GM18505 (cell line): ENCODE data around the gene ADGRA1.

ENCODE experiments used
- ATAC-seq: cut with Tn5 transposase; IDR thresholded peaks from one replicate; pipeline ENCODE4 v1.9.1; 2021; ENCODE audit not compliant: unreplicated experiment
- POLR2A ChIP-seq: IDR thresholded peaks from 4 replicates; pipeline ENCODE4 v1.6.1; 2011; ENCODE audit warnings: borderline replicate concordance; ENCODE audit not compliant: insufficient read depth, insufficient read length; ENCODE audit errors: extremely low read depth

Gene ADGRA1

GRCh38 chr10:133123746-133124356 lies 36.1 kb downstream of the ADGRA1 start:
- TF ChIP-seq POLR2A, result no peak
- ATAC-seq, result no peak

GRCh38 chr10:133124357-133125211 lies 36.9 kb downstream of the ADGRA1 start:
- ATAC-seq, result no peak
- no peak for TF ChIP-seq POLR2A

GRCh38 chr10:133125901-133126300 lies 38.2 kb downstream of the ADGRA1 start:
- ATAC-seq, result no peak
- TF ChIP-seq POLR2A, result no peak

GRCh38 chr10:133126431-133127290 lies 38.9 kb downstream of the ADGRA1 start:
- ATAC-seq, result no peak
- TF ChIP-seq POLR2A, result no peak

- no peak for TF ChIP-seq POLR2A
- ATAC-seq, result no peak
Observed at GRCh38 chr10:133127291-133128125, 39.8 kb downstream of the ADGRA1 start.

GRCh38 chr10:133128126-133129070 lies 40.7 kb downstream of the ADGRA1 start:
- ATAC-seq, result no peak
- TF ChIP-seq POLR2A, result no peak

- TF ChIP-seq POLR2A, result no peak
- no peak for ATAC-seq
Observed at GRCh38 chr10:133129071-133129858, 41.5 kb downstream of the ADGRA1 start.

- TF ChIP-seq POLR2A, result no peak
- no peak for ATAC-seq
Observed at GRCh38 chr10:133129859-133130495, 42.3 kb downstream of the ADGRA1 start.

- no peak for ATAC-seq
- no peak for TF ChIP-seq POLR2A
Observed at GRCh38 chr10:133130602-133131001, 42.9 kb downstream of the ADGRA1 start.

GRCh38 chr10:133131053-133131452 lies 43.3 kb downstream of the ADGRA1 start:
- no peak for TF ChIP-seq POLR2A
- ATAC-seq, result no peak

- ATAC-seq, result no peak
- TF ChIP-seq POLR2A, result no peak
Observed at GRCh38 chr10:133131734-133132472, 44.2 kb downstream of the ADGRA1 start.
